ENCODE results near the gene TIGAR.

TIGAR gene

GRCh38 chr12:4380332-4380731, 59.3 kb downstream of the TIGAR start:
- no peak for DNase-seq

- no peak for DNase-seq
Observed at GRCh38 chr12:4383304-4383865, 62.4 kb downstream of the TIGAR start.

GRCh38 chr12:4386801-4387200, 65.8 kb downstream of the TIGAR start:
- DNase-seq, result no peak

- DNase-seq, result no peak
Observed at GRCh38 chr12:4387607-4388006, 66.6 kb downstream of the TIGAR start.

- DNase-seq, result no peak
Observed at GRCh38 chr12:4388032-4388431, 67.0 kb downstream of the TIGAR start.

- DNase-seq, result no peak
Observed at GRCh38 chr12:4388662-4389061, 67.6 kb downstream of the TIGAR start.

GRCh38 chr12:4392223-4392742, 71.3 kb downstream of the TIGAR start:
- no peak for DNase-seq

GRCh38 chr12:4393211-4393610, 72.2 kb downstream of the TIGAR start:
- no peak for DNase-seq

GRCh38 chr12:4395818-4396217, 74.8 kb downstream of the TIGAR start:
- no peak for DNase-seq

GRCh38 chr12:4401117-4401516, 80.1 kb downstream of the TIGAR start:
- DNase-seq, result no peak

GRCh38 chr12:4402996-4403395, 82.0 kb downstream of the TIGAR start:
- DNase-seq, result no peak

Measured in T1000 (cell line).